Prostate gland (tissue), 2 donors: ENCODE results near the gene RARG. TPM values are rescaled to one million over a fixed set of nuclear protein-coding genes. Genes with fewer than 3 reads are reported as not detected.

Experiments
- DNase-seq: peaks from one replicate; pipeline ENCODE4 v3.0.0-alpha.2; 2019; ENCODE audit warnings: low spot score
- H3K27ac ChIP-seq, 2 donors: fragments of 200-600 bp; sonication (generic); 2 replicates each; pipeline ENCODE4 v1.5.1; 2017 to 2019
- H3K27me3 ChIP-seq: fragments of 200-600 bp; sonication (generic); replicated peaks from 2 replicates; pipeline ENCODE4 v1.5.1; 2019; ENCODE audit not compliant: insufficient read depth
- H3K36me3 ChIP-seq, 2 donors: fragments of 200-600 bp; sonication (generic); 1 replicate in 1 of 2; 2 replicates in 1 of 2; pipeline versions ENCODE4 v1.5.1 to v1.8.1; 2017 to 2019
- H3K4me1 ChIP-seq: fragments of 200-600 bp; sonication (generic); replicated peaks from 2 replicates; pipeline ENCODE4 v1.5.1; 2019
- H3K4me3 ChIP-seq, 2 donors: fragments of 200-600 bp; sonication (generic); 2 replicates each; pipeline ENCODE4 v1.5.1; 2017 to 2019
- H3K9me3 ChIP-seq: fragments of 200-600 bp; sonication (generic); 2 replicates; pipeline ENCODE4 v1.5.1; 2017
- CTCF ChIP-seq, 4 experiments: fragments of 200-600 bp in 2 of 4; fragments of 450-650 bp in 2 of 4; sonication (generic) in 2 of 4; IDR thresholded peaks; 1 replicate in 3 of 4; 2 replicates in 1 of 4; pipeline ENCODE4 v1.5.1; 2016 to 2019; ENCODE audit warnings: antibody characterized with exemption in 4 of 4, mild to moderate bottlenecking in 2 of 4, moderate library complexity in 2 of 4
- POLR2A ChIP-seq: fragments of 450-650 bp; IDR thresholded peaks from one replicate; pipeline ENCODE4 v1.6.1; 2016; ENCODE audit warnings: antibody characterized with exemption, mild to moderate bottlenecking
- POLR2AphosphoS5 ChIP-seq: sonication (generic); formaldehyde crosslinking; IDR thresholded peaks from one replicate; pipeline ENCODE4 v1.6.1; 2017; ENCODE audit warnings: antibody characterized with exemption
- WGBS: methylation state at CpG from one replicate; pipeline ENCODE4 v1.1.5; 2018; 5-methylcytosine and 5-hydroxymethylcytosine counted together
- intact Hi-C: fragments of 100-400 bp; cut with DNase I; formaldehyde crosslinking; loops from one replicate; pipeline ENCODE4 v1.14.2; 2022
- total RNA-seq, 2 donors: library from RNA; depleted of rRNA; stranded (reverse); fragments of >200 nt; gene quantifications; one replicate each; pipeline ENCODE4 v1.1.0, GENCODE V29; 2016

RARG gene
- total RNA-seq, 2 donors from 2014 or later = 28.9 to 30.4 TPM

- DNase-seq = peak; percentile 52
- 9% methylated on average over 11 of the region's 11 CpGs for WGBS
- intact Hi-C loops = loop anchor here (1.0 kb wide), 1 partner anchor 18 kb away; no protein-coding TSS in a partner anchor
- H3K36me3 ChIP-seq = no peaks in the 10 kb centered on the region
- TF ChIP-seq POLR2AphosphoS5 (no peak), POLR2A (peak; percentile 43)
- H3K9me3 ChIP-seq = no peaks in the 10 kb centered on the region
- H3K4me1 ChIP-seq = peaks cover 10% of the 10 kb centered on the region
- no peaks in the 10 kb centered on the region for H3K27me3 ChIP-seq
- H3K27ac ChIP-seq = peak overlapping the region; percentile 83 to 89
- peak overlapping the region; percentile 56 to 57 for H3K4me3 ChIP-seq
Measured at GRCh38 chr12:53232646-53233461, 845 bp upstream of the RARG start.

- WGBS = 0% methylated on average over 8 of the region's 9 CpGs
- intact Hi-C loops = no loop called here
- Histone ChIP-seq H3K4me3 (peak overlapping the region; percentile 56 to 57), H3K9me3 (no peaks in the 10 kb centered on the region), H3K27ac (peak overlapping the region; percentile 83 to 89), H3K4me1 (peaks cover 10% of the 10 kb centered on the region), H3K36me3 (no peaks in the 10 kb centered on the region), H3K27me3 (no peaks in the 10 kb centered on the region)
- DNase-seq = no peak
- TF ChIP-seq CTCF (IDR thresholded peaks at IDR 0.05) = peak in 1 of 4 experiments; percentile 28
- TF ChIP-seq POLR2AphosphoS5 = no peak
Measured at GRCh38 chr12:53231671-53231920, 413 bp downstream of the RARG start.

- 53% methylated on average over 10 of the region's 10 CpGs for WGBS
- H3K27ac ChIP-seq = peak overlapping the region; percentile 83 to 89
- intact Hi-C loops = no loop called here
- no peaks in the 10 kb centered on the region for H3K9me3 ChIP-seq
- H3K27me3 ChIP-seq = no peaks in the 10 kb centered on the region
- DNase-seq = peak; percentile 73
- TF ChIP-seq CTCF (IDR thresholded peaks at IDR 0.05) = no peak
- TF ChIP-seq POLR2A = peak; percentile 29
- peak; percentile 48 for TF ChIP-seq POLR2AphosphoS5
- H3K4me1 ChIP-seq = peaks cover 16% of the 10 kb centered on the region
- H3K4me3 ChIP-seq = peak overlapping the region in 1 of 2 donors; percentile 13
- H3K36me3 ChIP-seq = no peaks in the 10 kb centered on the region
Measured at GRCh38 chr12:53230108-53230845, 1.7 kb downstream of the RARG start.

- Histone ChIP-seq H3K27ac (peak overlapping the region; percentile 83 to 89), H3K36me3 (no peaks in the 10 kb centered on the region), H3K4me1 (peaks cover 24% of the 10 kb centered on the region), H3K27me3 (no peaks in the 10 kb centered on the region), H3K4me3 (no peak overlapping the region), H3K9me3 (no peaks in the 10 kb centered on the region)
- intact Hi-C loops = no loop called here
- 85% methylated on average over 2 of the region's 2 CpGs for WGBS
- no peak for DNase-seq
- TF ChIP-seq CTCF (IDR thresholded peaks at IDR 0.05) = no peak
- no peak for TF ChIP-seq POLR2A
- TF ChIP-seq POLR2AphosphoS5 = no peak
Measured at GRCh38 chr12:53229454-53229853, 2.6 kb downstream of the RARG start.

- no peak overlapping the region for H3K27ac ChIP-seq
- WGBS = 82% methylated on average over 1 of the region's 1 CpG
- intact Hi-C loops = no loop called here
- DNase-seq = no peak
- no peaks in the 10 kb centered on the region for H3K9me3 ChIP-seq
- TF ChIP-seq CTCF (IDR thresholded peaks at IDR 0.05) (no peak), POLR2AphosphoS5 (no peak), POLR2A (no peak)
- H3K4me1 ChIP-seq = peaks cover 35% of the 10 kb centered on the region
- H3K4me3 ChIP-seq = no peak overlapping the region
- no peaks in the 10 kb centered on the region for H3K36me3 ChIP-seq
- H3K27me3 ChIP-seq = no peaks in the 10 kb centered on the region
Measured at GRCh38 chr12:53227836-53228235, 4.2 kb downstream of the RARG start.
